Cerebellar cortex (tissue), 1 donor: ENCODE results near the gene FMO4.
"Not testable (repeated sequence)": the region's sequence is repeated elsewhere in the genome, so short reads cannot be mapped to it uniquely, and the experiment has no call there.

Experiments
- DNase-seq: peaks from one replicate; pipeline ENCODE4 v3.0.0-alpha.2; 2015; ENCODE audit warnings: low spot score

Gene FMO4

DNA sequence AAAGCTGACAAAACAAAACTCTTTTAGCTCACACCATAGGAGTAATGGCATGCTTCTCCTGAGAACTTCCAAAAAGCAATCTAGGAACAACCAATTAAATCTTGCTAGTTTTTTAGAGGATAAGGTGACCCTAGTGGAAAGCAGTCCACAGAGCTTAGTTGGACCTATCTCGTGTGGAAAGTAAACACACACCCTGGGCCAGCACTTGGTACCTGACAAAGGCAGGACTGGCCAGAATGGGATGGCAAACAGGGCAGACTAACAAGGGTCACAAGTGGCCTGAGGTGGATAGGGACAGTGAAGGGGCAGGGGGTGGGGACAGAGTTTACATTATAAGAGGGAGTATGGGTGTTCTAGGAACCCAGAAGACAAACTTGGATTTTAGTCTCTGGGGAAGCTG lies 22.0 kb downstream of the FMO4 start:
- no peak for DNase-seq

- not testable (repeated sequence) for DNase-seq
Measured at GRCh38 chr1:171339345-171339744, 25.4 kb downstream of the FMO4 start.

GRCh38 chr1:171343727-171344472 lies 29.9 kb downstream of the FMO4 start:
- DNase-seq = no peak

DNA sequence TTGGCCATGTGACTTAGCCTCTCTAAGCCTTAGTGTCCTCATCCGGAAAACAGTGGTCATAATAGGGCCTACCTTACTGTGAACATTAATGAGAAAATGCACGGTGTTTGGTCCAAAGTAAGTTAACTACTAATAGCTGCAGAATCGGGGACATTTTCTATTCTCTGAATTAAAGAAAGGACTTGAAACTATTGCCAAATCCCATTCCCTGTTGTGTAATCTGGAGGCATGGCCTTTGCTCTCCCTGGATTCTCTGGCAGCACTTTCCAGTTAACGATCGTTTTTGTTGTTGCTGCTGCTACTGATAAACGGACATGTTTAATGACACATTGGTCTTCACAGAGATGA lies 30.5 kb downstream of the FMO4 start:
- DNase-seq = no peak

GRCh38 chr1:171345536-171345935 lies 31.6 kb downstream of the FMO4 start:
- no peak for DNase-seq

DNA sequence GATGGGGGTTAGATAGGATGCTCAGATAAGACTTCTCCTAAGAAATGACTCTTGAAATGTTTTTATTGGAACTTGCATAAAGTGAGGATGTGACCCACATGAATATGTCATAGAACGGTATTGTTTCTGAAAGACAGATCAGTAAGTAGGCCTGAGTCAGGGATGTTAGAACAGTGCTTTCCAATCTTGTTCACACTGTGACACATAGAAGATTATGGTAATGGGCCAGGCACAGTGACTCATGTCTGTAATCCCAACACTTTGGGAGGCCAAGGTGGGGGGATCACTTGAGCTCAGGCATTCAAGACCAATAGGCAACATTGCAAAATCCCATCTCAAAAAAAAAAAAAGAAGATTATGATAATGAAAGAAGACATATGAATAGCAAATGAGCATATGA lies 32.9 kb downstream of the FMO4 start:
- no peak for DNase-seq

DNA sequence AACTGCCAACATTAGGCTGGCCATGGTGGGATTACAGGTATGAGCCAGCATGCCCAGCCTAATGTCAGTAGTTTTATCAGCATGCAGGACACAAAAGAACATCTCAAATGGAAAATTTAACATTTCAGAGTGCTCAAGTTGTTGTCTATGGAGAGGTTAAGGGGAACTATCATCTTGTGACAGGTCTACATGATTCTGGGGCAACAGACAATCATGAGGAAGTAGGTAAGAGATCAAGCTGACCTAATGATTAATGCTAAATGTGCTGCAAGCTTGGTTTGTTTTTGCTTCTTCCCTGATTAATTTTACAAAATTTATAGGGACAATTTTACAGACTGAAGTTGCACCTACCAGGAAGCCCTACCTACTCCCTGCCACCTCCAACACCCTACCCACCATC lies 36.6 kb downstream of the FMO4 start:
- DNase-seq = no peak

- no peak for DNase-seq
Measured at GRCh38 chr1:171351961-171352360, 38.0 kb downstream of the FMO4 start.

DNA sequence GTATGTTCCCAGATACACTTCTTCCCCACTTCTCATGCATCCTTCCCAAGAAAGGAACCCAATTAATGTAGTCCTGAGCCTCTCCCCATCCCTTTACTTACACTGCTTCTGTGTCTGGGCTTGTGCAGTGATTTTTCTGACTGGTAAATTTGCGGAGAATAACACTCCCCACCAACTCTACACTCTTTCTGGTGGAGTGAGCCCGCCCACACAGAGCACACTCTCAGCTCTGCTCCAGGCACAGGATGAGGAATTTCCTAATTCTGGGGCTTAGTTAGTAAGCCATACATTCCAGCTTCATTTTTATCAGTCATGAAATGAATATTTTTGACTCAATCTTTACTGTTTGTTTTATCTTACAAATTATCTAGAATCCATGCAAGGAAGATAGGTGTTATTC lies 38.6 kb downstream of the FMO4 start:
- DNase-seq = no peak

- no peak for DNase-seq
Measured at GRCh38 chr1:171355727-171356126, 41.7 kb downstream of the FMO4 start.

DNA sequence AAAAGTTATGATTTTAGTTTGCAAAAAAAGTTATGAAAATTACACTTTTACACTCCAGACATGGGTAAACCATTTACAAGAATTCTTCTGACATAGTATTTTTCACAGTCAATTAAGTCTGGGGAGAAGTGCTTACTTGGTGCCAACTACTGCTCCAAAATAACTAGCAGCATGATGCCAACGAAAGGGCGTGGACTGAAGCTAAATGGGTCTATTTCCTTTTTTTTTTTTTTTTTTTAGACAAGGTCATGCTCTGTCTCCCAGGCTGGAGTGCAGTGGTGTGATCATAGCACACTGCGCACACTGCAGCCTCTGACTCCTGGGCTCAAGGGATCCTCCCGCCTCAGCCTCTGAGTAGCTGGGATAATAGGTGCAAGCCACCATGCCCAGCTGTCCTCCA lies 43.2 kb downstream of the FMO4 start:
- DNase-seq = no peak

GRCh38 chr1:171359355-171359648 lies 45.3 kb downstream of the FMO4 start:
- DNase-seq = not testable (repeated sequence)

GRCh38 chr1:171359731-171360527 lies 45.9 kb downstream of the FMO4 start:
- DNase-seq = peak; percentile 8

DNA sequence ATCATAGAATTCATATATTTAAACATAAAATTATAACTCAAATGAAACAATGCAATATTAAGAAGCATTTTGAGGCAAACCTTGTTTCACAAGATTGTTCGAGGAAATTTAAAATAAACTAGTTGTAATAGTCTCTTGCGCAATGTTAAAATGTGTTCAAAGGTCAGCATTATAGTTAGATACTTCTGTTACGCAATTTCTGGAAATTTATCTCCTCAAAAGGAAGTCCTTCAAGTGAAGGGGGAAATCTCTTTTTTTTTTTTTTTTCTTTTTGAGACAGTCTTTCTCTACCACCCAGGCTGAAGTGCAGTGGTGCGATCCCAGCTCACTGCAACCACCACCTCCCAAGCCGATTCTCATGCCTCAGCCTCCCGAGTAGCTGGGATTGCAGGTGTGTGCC lies 52.1 kb downstream of the FMO4 start:
- DNase-seq = no peak

DNA sequence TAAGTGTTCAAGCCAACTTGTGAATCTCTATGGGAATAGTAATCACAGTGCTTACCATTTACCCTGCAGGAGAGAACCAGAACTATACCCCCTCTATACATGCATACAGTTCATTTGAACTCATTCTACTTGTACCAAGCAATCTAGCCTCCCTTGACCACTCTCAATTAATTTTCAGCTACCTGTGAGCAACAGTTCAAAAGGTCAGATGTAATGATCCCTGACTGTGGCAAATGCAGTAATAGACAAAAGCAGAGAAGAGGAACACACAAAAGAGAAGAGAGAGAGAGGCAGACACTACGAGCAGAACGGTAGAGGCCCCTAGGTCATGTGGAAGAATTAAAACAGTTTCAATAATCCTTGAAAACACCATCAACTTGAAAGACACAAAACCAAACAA lies 52.8 kb downstream of the FMO4 start:
- no peak for DNase-seq

GRCh38 chr1:171367436-171367835 lies 53.5 kb downstream of the FMO4 start:
- DNase-seq = no peak

DNA sequence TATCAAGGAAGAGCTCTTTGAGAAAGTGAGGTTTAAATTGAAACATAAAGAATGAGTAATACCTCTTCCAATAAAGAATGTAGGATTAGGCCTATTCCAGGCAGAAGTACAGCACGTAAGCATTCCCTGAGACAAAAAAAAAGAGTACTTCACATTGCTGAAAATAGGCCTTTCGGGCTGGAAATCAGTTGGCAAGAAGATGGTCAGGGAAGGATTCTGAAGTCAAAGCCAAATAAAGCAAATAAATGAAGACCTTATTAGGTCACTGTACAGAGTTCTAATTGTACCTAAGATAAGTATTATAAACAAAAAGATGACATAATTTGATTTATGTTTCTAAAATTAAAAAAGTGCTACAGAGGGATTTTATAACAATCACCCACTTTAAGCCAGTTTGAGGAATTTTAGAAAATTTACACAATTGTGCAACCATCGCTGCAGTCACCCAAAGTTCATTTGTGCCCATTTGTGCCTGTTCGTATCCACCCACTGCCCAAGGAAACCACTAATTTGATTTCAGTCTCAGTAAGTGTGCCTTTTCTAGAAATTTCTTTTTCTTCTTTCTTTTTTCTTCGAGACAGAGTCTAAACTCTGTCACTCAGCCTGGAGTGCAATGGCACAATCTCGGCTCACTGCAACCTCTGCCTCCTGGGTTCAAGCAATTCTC lies 58.6 kb downstream of the FMO4 start:
- no peak for DNase-seq

- DNase-seq = not testable (repeated sequence)
Measured at GRCh38 chr1:171373357-171374122, 59.6 kb downstream of the FMO4 start.

GRCh38 chr1:171379846-171380245 lies 65.9 kb downstream of the FMO4 start:
- no peak for DNase-seq

DNA sequence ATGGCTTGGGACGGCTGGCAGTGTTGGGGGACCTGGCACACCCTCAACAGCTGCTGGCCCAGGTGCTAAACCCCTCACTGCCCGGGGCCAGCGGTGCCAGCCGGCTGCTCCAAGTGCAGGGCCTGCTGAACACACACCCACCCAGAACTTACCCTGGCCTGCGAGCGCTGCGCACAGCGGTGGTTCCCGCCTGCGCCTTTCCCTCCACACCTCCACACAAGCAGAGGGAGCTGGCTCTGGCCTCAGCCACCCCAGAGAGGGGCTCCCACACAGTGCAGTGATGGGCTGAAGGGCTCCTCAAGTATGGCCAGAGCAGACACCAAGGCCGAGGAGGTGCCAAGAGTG lies 67.9 kb downstream of the FMO4 start:
- no peak for DNase-seq

- no peak for DNase-seq
Measured at GRCh38 chr1:171384496-171384895, 70.5 kb downstream of the FMO4 start.

DNA sequence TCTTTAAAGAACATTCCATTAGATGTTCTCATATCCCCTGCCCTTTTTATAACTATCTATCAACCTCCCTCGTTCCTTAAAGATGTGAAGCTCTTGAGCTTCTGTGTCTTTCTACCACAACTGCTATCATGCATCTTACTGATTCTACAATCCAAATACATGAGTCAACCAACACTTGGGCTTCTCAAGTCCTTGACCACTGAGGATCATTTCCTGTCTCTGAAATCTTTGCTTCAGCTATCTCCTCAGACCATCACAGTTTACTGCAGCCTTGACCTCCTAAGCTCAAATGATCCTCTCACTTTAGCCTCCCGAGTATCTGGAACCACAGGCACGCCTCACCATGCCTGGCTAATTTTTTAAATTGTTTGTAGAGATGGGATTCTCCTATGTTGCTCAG lies 75.2 kb downstream of the FMO4 start:
- no peak for DNase-seq

DNA sequence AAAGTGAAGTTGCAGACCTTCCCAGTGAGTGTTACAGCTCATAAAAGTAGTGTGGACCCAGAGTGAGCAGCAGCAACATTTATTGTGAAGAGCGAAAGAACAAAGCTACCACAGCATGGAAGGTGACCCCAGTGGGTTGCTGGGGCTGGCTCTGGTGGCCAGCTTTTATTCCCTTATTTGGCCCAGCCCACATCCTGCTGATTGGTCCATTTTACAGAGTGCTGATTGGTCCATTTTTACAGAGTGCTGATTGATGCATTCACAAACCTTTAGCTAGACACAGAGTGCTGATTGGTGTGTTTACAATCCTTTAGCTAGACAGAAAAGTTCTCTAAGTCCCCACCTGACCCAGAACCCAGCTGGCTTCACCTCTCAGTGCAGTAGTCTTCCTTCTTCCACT lies 76.8 kb downstream of the FMO4 start:
- DNase-seq = not testable (repeated sequence)
